GM18867 (cell line): Measurements from ENCODE around the gene RRP1.
A peak's percentile ranks its signal among the peaks of the same experiment; 100 is the strongest.

ENCODE experiments used
- ATAC-seq: cut with Tn5 transposase; IDR thresholded peaks from one replicate; pipeline ENCODE4 v1.9.1; 2021; ENCODE audit warnings: mild to moderate bottlenecking, moderate library complexity; ENCODE audit not compliant: unreplicated experiment

The RRP1 gene

GRCh38 chr21:43800566-43800965 lies 11.2 kb downstream of the RRP1 start:
- no peak for ATAC-seq

- no peak for ATAC-seq
Observed at GRCh38 chr21:43801006-43801783, 11.8 kb downstream of the RRP1 start.

- ATAC-seq = no peak
Observed at GRCh38 chr21:43802713-43803313, 13.4 kb downstream of the RRP1 start.

GRCh38 chr21:43803558-43804300 lies 14.4 kb downstream of the RRP1 start:
- no peak for ATAC-seq

- peak; percentile 73 for ATAC-seq
Observed at GRCh38 chr21:43805275-43805800, 16.0 kb downstream of the RRP1 start.

GRCh38 chr21:43806017-43806710 lies 16.8 kb downstream of the RRP1 start:
- peak; percentile 1 for ATAC-seq

- ATAC-seq = no peak
Observed at GRCh38 chr21:43808367-43808766, 19.0 kb downstream of the RRP1 start.

GRCh38 chr21:43808832-43809251 lies 19.5 kb downstream of the RRP1 start:
- no peak for ATAC-seq

GRCh38 chr21:43809346-43809799 lies 20.0 kb downstream of the RRP1 start:
- ATAC-seq = no peak

GRCh38 chr21:43809853-43810504 lies 20.6 kb downstream of the RRP1 start:
- ATAC-seq = no peak

GRCh38 chr21:43810505-43811261 lies 21.3 kb downstream of the RRP1 start:
- ATAC-seq = peak; percentile 63

GRCh38 chr21:43811262-43812105 lies 22.1 kb downstream of the RRP1 start:
- no peak for ATAC-seq

GRCh38 chr21:43812139-43812821 lies 22.9 kb downstream of the RRP1 start:
- ATAC-seq = no peak

- no peak for ATAC-seq
Observed at GRCh38 chr21:43812957-43813655, 23.7 kb downstream of the RRP1 start.

- ATAC-seq = no peak
Observed at GRCh38 chr21:43813656-43813980, 24.2 kb downstream of the RRP1 start.

GRCh38 chr21:43814215-43815106 lies 25.1 kb downstream of the RRP1 start:
- ATAC-seq = no peak
